IMR-90 (cell line): ENCODE data around the gene CHMP3. TPM values are rescaled to one million over a fixed set of nuclear protein-coding genes. Genes with fewer than 3 reads are reported as not detected.

Experiments
- ATAC-seq: fragments of 200-7000 bp; cut with Tn5 transposase; 2 replicates; pipeline ENCODE4 v1.9.1; 2020; ENCODE audit warnings: low read depth, mild to moderate bottlenecking, moderate library complexity
- BruUV-seq: library from RNA; stranded (reverse); fragments of 400-500 nt; replicated peaks from 2 replicates; lab custom pipeline; 2021; lab: Mats Ljungman, UMichigan
- CTCF ChIA-PET: fragments of 300-600 bp; formaldehyde crosslinking; extraction: SDS; loops from one replicate; lab custom pipeline; 2021; ENCODE audit warnings: antibody characterized with exemption; lab: Yijun Ruan, JAX
- POLR2A ChIA-PET: fragments of 300-600 bp; sonication (Branson Sonifier 250); formaldehyde crosslinking; loops from one replicate; lab custom pipeline; 2022; ENCODE audit warnings: antibody characterized with exemption; ENCODE audit not compliant: unreplicated experiment; lab: Charles Lee
- DNase-seq: peaks from one replicate; pipeline ENCODE4 v3.0.0; 2013
- H2AFZ ChIP-seq: replicated peaks from 2 replicates; pipeline ENCODE3; 2013; ENCODE audit warnings: low read length, mild to moderate bottlenecking; ENCODE audit not compliant: poor library complexity
- H2AK5ac ChIP-seq: 2 replicates; pipeline ENCODE4 v1.6.1; 2013; ENCODE audit warnings: low read depth, low read length, inconsistent platforms
- H2AK9ac ChIP-seq: replicated peaks from 2 replicates; pipeline ENCODE3; 2013; ENCODE audit warnings: mild to moderate bottlenecking, low read depth, low read length, moderate library complexity; ENCODE audit not compliant: poor library complexity
- H2BK120ac ChIP-seq: 2 replicates; pipeline ENCODE4 v1.6.1; 2013; ENCODE audit warnings: low read depth, low read length, inconsistent platforms
- H2BK15ac ChIP-seq: 3 replicates; pipeline ENCODE4 v1.6.1; 2013; ENCODE audit warnings: low read depth, low read length, inconsistent platforms
- H2BK20ac ChIP-seq: 2 replicates; pipeline ENCODE4 v1.6.1; 2013; ENCODE audit warnings: low read depth, mild to moderate bottlenecking, inconsistent platforms, low read length, moderate library complexity
- H2BK5ac ChIP-seq: 2 replicates; pipeline ENCODE4 v1.6.1; 2013; ENCODE audit warnings: mild to moderate bottlenecking, low read depth, low read length, inconsistent platforms; ENCODE audit not compliant: poor library complexity, severe bottlenecking
- H3K14ac ChIP-seq: replicated peaks from 2 replicates; pipeline ENCODE4 v1.6.1; 2013; ENCODE audit warnings: low read depth, low read length, inconsistent platforms
- H3K18ac ChIP-seq: 2 replicates; pipeline ENCODE4 v1.6.1; 2013; ENCODE audit warnings: low read depth, low read length, control low read depth
- H3K23ac ChIP-seq: 2 replicates; pipeline ENCODE4 v1.6.1; 2013; ENCODE audit warnings: low read depth, low read length, inconsistent platforms
- H3K27ac ChIP-seq: 2 replicates; pipeline ENCODE4 v1.5.1; 2013; ENCODE audit warnings: mild to moderate bottlenecking, control low read depth, low read length; ENCODE audit not compliant: insufficient read depth
- H3K27me3 ChIP-seq: 2 replicates; pipeline ENCODE4 v1.6.1; 2013; ENCODE audit warnings: low read length; ENCODE audit not compliant: control insufficient read depth, insufficient read depth
- H3K36me3 ChIP-seq: 2 replicates; pipeline ENCODE4 v1.6.1; 2013; ENCODE audit warnings: low read length, mixed read lengths; ENCODE audit not compliant: control insufficient read depth, insufficient read depth
- H3K4ac ChIP-seq: 2 replicates; pipeline ENCODE4 v1.6.1; 2013; ENCODE audit warnings: low read depth, low read length, inconsistent platforms
- H3K4me1 ChIP-seq: 2 replicates; pipeline ENCODE4 v1.6.1; 2013; ENCODE audit warnings: low read length, mixed read lengths; ENCODE audit not compliant: control insufficient read depth, insufficient read depth
- H3K4me2 ChIP-seq: 2 replicates; pipeline ENCODE4 v1.6.1; 2013; ENCODE audit warnings: low read depth, mild to moderate bottlenecking, control low read depth, low read length, moderate library complexity
- H3K4me3 ChIP-seq: 2 replicates; pipeline ENCODE4 v1.5.1; 2013; ENCODE audit warnings: low read depth, mild to moderate bottlenecking, control low read depth, low read length, moderate library complexity; ENCODE audit not compliant: insufficient read depth
- H3K56ac ChIP-seq: 2 replicates; pipeline ENCODE4 v1.6.1; 2013; ENCODE audit warnings: low read length, inconsistent platforms; ENCODE audit not compliant: insufficient read depth; ENCODE audit errors: extremely low read depth
- H3K79me1 ChIP-seq, 2 experiments: 2 replicates each; pipeline ENCODE4 v1.6.1; 2013; ENCODE audit warnings: low read length in 2 of 2, inconsistent platforms in 1 of 2, low read depth in 1 of 2
- H3K9ac ChIP-seq: 2 replicates; pipeline ENCODE4 v1.6.1; 2013; ENCODE audit warnings: low read depth, low read length, control low read depth
- H3K9me1 ChIP-seq: 2 replicates; pipeline ENCODE4 v1.6.1; 2013; ENCODE audit warnings: low read length, inconsistent platforms; ENCODE audit not compliant: insufficient read depth
- H3K9me3 ChIP-seq: 2 replicates; pipeline ENCODE4 v1.6.1; 2013; ENCODE audit warnings: low read length; ENCODE audit not compliant: control insufficient read depth, insufficient read depth
- H4K20me1 ChIP-seq: 2 replicates; pipeline ENCODE4 v1.6.1; 2013; ENCODE audit warnings: low read length, inconsistent platforms; ENCODE audit not compliant: insufficient read depth
- H4K5ac ChIP-seq: 2 replicates; pipeline ENCODE4 v1.6.1; 2013; ENCODE audit warnings: mild to moderate bottlenecking, low read depth, low read length, control low read depth
- H4K8ac ChIP-seq, 2 experiments: 2 replicates each; pipeline ENCODE4 v1.6.1; 2013; ENCODE audit warnings: low read depth in 2 of 2, low read length in 2 of 2, control low read depth in 1 of 2, inconsistent platforms in 1 of 2
- H4K91ac ChIP-seq: 2 replicates; pipeline ENCODE4 v1.6.1; 2013; ENCODE audit warnings: low read depth, low read length, inconsistent platforms; ENCODE audit not compliant: insufficient read depth
- FOS ChIP-seq: fragments of 150-350 bp; IDR thresholded peaks from 2 replicates; pipeline ENCODE4 v1.6.1; 2016; ENCODE audit warnings: low read depth, low read length
- MAFK ChIP-seq: IDR thresholded peaks from 2 replicates; pipeline ENCODE4 v1.6.1; 2012; ENCODE audit warnings: low read depth, low read length, improper control_type of control experiment
- MAZ ChIP-seq: IDR thresholded peaks from 2 replicates; pipeline ENCODE4 v1.6.1; 2012; ENCODE audit warnings: low read depth, mild to moderate bottlenecking, low read length, improper control_type of control experiment, moderate library complexity, borderline replicate concordance
- MXI1 ChIP-seq: IDR thresholded peaks from 2 replicates; pipeline ENCODE4 v1.6.1; 2012; ENCODE audit warnings: low read depth, mild to moderate bottlenecking, low read length, moderate library complexity, borderline replicate concordance
- NFE2L2 ChIP-seq: fragments of 150-350 bp; IDR thresholded peaks from 2 replicates; pipeline ENCODE4 v1.6.1; 2016; ENCODE audit warnings: low read depth, mild to moderate bottlenecking, low read length
- POLR2A ChIP-seq: IDR thresholded peaks from 2 replicates; pipeline ENCODE4 v1.6.1; 2012; ENCODE audit warnings: mild to moderate bottlenecking, low read depth, low read length
- RAD21 ChIP-seq: IDR thresholded peaks from 2 replicates; pipeline ENCODE4 v1.6.1; 2012; ENCODE audit warnings: low read length, improper control_type of control experiment
- RCOR1 ChIP-seq: IDR thresholded peaks from 2 replicates; pipeline ENCODE4 v1.6.1; 2012; ENCODE audit warnings: mild to moderate bottlenecking, low read length, improper control_type of control experiment; ENCODE audit not compliant: insufficient replicate concordance
- SMC3 ChIP-seq: fragments of 150-350 bp; IDR thresholded peaks from 2 replicates; pipeline ENCODE4 v1.6.1; 2016; ENCODE audit warnings: low read depth, mild to moderate bottlenecking, antibody characterized with exemption, low read length, moderate library complexity
- USF2 ChIP-seq: fragments of 150-350 bp; IDR thresholded peaks from 2 replicates; pipeline ENCODE4 v1.6.1; 2017; ENCODE audit warnings: mild to moderate bottlenecking, antibody characterized with exemption, low read length, low read depth
- WGBS, 2 experiments: methylation state at CpG; one replicate each; pipeline versions ENCODE4 v1.1.5 to v1.1.7; 2013; ENCODE audit warnings: missing lambda C conversion rate in 2 of 2; ENCODE audit not compliant: insufficient read length in 1 of 2; ENCODE audit errors: extremely low coverage in 2 of 2; 5-methylcytosine and 5-hydroxymethylcytosine counted together
- dilution Hi-C: fragments of 300-500 bp; cut with HindIII; formaldehyde crosslinking; loops from one replicate; pipeline ENCODE4 v1.14.3; 2018; ENCODE audit warnings: low sequenced_read_pairs; ENCODE audit not compliant: unreplicated experiment
- in situ Hi-C: fragments of 300-500 bp; cut with MboI; formaldehyde crosslinking; loops from 3 replicates; pipeline ENCODE4 v1.14.3; 2019; ENCODE audit warnings: low sequenced_read_pairs, inconsistent platforms, mixed read lengths
- intact Hi-C: fragments of 100-400 bp; cut with micrococcal nuclease; formaldehyde crosslinking; loops from 2 replicates; pipeline ENCODE4 v1.10.0; 2022
- polyA plus RNA-seq, 3 experiments: library from polyadenylated mRNA; depleted of rRNA; stranded (reverse); fragments of >200 nt; gene quantifications; 2 replicates each; pipeline ENCODE4 v1.2.3, GENCODE V29; 2012; ENCODE audit warnings: low replicate concordance in 1 of 3
- total RNA-seq: library from RNA; depleted of rRNA; stranded (reverse); fragments of >200 nt; gene quantifications from 2 replicates; pipeline ENCODE4 v1.2.3, GENCODE V29; 2012

The CHMP3 gene
- total and polyA plus RNA-seq, 2 of the 4 experiments (the other 2 are of a cell fraction): 38.4 to 84.6 TPM

GRCh38 chr2:86562485-86562921 is 740 bp downstream of the CHMP3 start:
- H4K5ac ChIP-seq: peak overlapping the region; percentile 78
- peak overlapping the region; percentile 83 for H3K4me2 ChIP-seq
- H3K9me1 ChIP-seq: no peaks in the 10 kb centered on the region; the same call in 1 of the 2 replicates
- peak overlapping the region; percentile 99; the same call in 1 of the 2 replicates for H2BK120ac ChIP-seq
- peak overlapping the region; percentile 62; the same call in 1 of the 2 replicates for H3K18ac ChIP-seq
- DNase-seq (no peak), ATAC-seq (no peak)
- in situ Hi-C loops: loop anchor here (10.0 kb wide), 1 partner anchor 62 kb away; the partner anchor contains the start of gene RNF103
- no peak for TF ChIP-seq FOS
- TF ChIP-seq MAFK: no peak
- no peak for TF ChIP-seq NFE2L2
- TF ChIP-seq SMC3: no peak
- TF ChIP-seq MAZ: no peak
- TF ChIP-seq USF2: no peak
- no peak for TF ChIP-seq MXI1
- no peak for TF ChIP-seq RAD21
- TF ChIP-seq RCOR1: no peak
- TF ChIP-seq POLR2A: no peak
- ChIA-PET POLR2A (interaction anchor here (0.6 kb wide), 1 partner anchor 122 kb away, joined by 5 read pairs; the partner anchor contains the start of gene KDM3A), CTCF (no interaction called here)
- H3K4ac ChIP-seq: peak overlapping the region; percentile 100
- no peaks in the 10 kb centered on the region for H3K9me3 ChIP-seq
- peak overlapping the region; percentile 100 for H3K14ac ChIP-seq
- H2BK5ac ChIP-seq: peak overlapping the region; percentile 98
- peak overlapping the region; percentile 99 for H2AFZ ChIP-seq
- peak overlapping the region; percentile 99 for H3K56ac ChIP-seq
- no peaks in the 10 kb centered on the region for H3K27me3 ChIP-seq
- H2BK15ac ChIP-seq: peak overlapping the region; percentile 98; the same call in 2 of the 3 replicates
- H2BK20ac ChIP-seq: no peak overlapping the region
- H3K9ac ChIP-seq: peak overlapping the region; percentile 97
- no peaks in the 10 kb centered on the region for H3K36me3 ChIP-seq
- H3K4me3 ChIP-seq: peak overlapping the region; percentile 81
- peaks cover 2% of the 10 kb centered on the region for H3K4me1 ChIP-seq
- H3K27ac ChIP-seq: peak overlapping the region; percentile 95
- H2AK5ac ChIP-seq: peak overlapping the region; percentile 54; the same call in 1 of the 2 replicates
- dilution Hi-C loops: no loop called here
- BruUV-seq: TSS peak; percentile 39
- H3K79me1 ChIP-seq: peaks cover 12 to 35% of the 10 kb centered on the region in 2 experiments; a peak in 3 of 4 replicates
- peak overlapping the region; percentile 100 for H4K91ac ChIP-seq
- H2AK9ac ChIP-seq: peak overlapping the region; percentile 97
- intact Hi-C loops: loop anchor here (2.0 kb wide), 1 partner anchor 122 kb away; the partner anchor contains the start of gene KDM3A
- no peaks in the 10 kb centered on the region for H4K20me1 ChIP-seq
- no CpG with 5 or more reads among the region's 16 CpGs for WGBS, 2 experiments
- peak overlapping the region; percentile 98 to 99 for H4K8ac ChIP-seq
- peak overlapping the region; percentile 100 for H3K23ac ChIP-seq
